ENCODE measurements around the gene ZNF805.

- no peak for TF ChIP-seq SRF (IDR thresholded peaks at IDR 0.05; ENCODE audit: low read depth)
- no peak for TF ChIP-seq POLR2AphosphoS5 (IDR thresholded peaks at IDR 0.05; ENCODE audit: low read depth, low read length)
- TF ChIP-seq, protein P1, sequence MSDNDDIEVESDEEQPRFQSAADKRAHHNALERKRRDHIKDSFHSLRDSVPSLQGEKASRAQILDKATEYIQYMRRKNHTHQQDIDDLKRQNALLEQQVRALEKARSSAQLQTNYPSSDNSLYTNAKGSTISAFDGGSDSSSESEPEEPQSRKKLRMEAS (IDR thresholded peaks at IDR 0.05): no peak
- TF ChIP-seq EZH2 (IDR thresholded peaks at IDR 0.05): no peak
- no peak for TF ChIP-seq SP1 (IDR thresholded peaks at IDR 0.05; ENCODE audit: low read depth)
- TF ChIP-seq POLR2A (IDR thresholded peaks at IDR 0.05; ENCODE audit: borderline replicate concordance, extremely low read depth, insufficient read depth, insufficient read length): no peak
- TF ChIP-seq, protein P2, sequence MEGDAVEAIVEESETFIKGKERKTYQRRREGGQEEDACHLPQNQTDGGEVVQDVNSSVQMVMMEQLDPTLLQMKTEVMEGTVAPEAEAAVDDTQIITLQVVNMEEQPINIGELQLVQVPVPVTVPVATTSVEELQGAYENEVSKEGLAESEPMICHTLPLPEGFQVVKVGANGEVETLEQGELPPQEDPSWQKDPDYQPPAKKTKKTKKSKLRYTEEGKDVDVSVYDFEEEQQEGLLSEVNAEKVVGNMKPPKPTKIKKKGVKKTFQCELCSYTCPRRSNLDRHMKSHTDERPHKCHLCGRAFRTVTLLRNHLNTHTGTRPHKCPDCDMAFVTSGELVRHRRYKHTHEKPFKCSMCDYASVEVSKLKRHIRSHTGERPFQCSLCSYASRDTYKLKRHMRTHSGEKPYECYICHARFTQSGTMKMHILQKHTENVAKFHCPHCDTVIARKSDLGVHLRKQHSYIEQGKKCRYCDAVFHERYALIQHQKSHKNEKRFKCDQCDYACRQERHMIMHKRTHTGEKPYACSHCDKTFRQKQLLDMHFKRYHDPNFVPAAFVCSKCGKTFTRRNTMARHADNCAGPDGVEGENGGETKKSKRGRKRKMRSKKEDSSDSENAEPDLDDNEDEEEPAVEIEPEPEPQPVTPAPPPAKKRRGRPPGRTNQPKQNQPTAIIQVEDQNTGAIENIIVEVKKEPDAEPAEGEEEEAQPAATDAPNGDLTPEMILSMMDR (IDR thresholded peaks at IDR 0.05 in 2 of 3, conservative IDR thresholded peaks at IDR 0.05 in 1 of 3; ENCODE audit: borderline replicate concordance in 1 of 3, insufficient read depth in 1 of 3, low read depth in 2 of 3, low read length in 2 of 3): no peak
- no peak for TF ChIP-seq ELF1 (IDR thresholded peaks at IDR 0.05; ENCODE audit: borderline replicate concordance, low read depth)
- no peak for TF ChIP-seq CEBPB (IDR thresholded peaks at IDR 0.05; ENCODE audit: low read depth)
- no peak for TF ChIP-seq TCF7L2 (IDR thresholded peaks at IDR 0.05; ENCODE audit: borderline replicate concordance, extremely low read depth, insufficient read depth, insufficient read length)
- no peak for TF ChIP-seq SIN3A (IDR thresholded peaks at IDR 0.05; ENCODE audit: low read depth)
- no peak for TF ChIP-seq RAD21 (IDR thresholded peaks at IDR 0.05; ENCODE audit: low read depth)
- TF ChIP-seq, protein P3, sequence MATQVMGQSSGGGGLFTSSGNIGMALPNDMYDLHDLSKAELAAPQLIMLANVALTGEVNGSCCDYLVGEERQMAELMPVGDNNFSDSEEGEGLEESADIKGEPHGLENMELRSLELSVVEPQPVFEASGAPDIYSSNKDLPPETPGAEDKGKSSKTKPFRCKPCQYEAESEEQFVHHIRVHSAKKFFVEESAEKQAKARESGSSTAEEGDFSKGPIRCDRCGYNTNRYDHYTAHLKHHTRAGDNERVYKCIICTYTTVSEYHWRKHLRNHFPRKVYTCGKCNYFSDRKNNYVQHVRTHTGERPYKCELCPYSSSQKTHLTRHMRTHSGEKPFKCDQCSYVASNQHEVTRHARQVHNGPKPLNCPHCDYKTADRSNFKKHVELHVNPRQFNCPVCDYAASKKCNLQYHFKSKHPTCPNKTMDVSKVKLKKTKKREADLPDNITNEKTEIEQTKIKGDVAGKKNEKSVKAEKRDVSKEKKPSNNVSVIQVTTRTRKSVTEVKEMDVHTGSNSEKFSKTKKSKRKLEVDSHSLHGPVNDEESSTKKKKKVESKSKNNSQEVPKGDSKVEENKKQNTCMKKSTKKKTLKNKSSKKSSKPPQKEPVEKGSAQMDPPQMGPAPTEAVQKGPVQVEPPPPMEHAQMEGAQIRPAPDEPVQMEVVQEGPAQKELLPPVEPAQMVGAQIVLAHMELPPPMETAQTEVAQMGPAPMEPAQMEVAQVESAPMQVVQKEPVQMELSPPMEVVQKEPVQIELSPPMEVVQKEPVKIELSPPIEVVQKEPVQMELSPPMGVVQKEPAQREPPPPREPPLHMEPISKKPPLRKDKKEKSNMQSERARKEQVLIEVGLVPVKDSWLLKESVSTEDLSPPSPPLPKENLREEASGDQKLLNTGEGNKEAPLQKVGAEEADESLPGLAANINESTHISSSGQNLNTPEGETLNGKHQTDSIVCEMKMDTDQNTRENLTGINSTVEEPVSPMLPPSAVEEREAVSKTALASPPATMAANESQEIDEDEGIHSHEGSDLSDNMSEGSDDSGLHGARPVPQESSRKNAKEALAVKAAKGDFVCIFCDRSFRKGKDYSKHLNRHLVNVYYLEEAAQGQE (IDR thresholded peaks at IDR 0.05; ENCODE audit: low read depth): no peak
- TF ChIP-seq JUND (IDR thresholded peaks at IDR 0.05): no peak
Observed at GRCh38 chr19:57282011-57282643, 41.7 kb downstream of the ZNF805 start.

Measured in HCT116 (cell line).